A549 (cell line): ENCODE data around the gene EDN3. TPM values are rescaled to one million over a fixed set of nuclear protein-coding genes. Genes with fewer than 3 reads are reported as not detected.

ENCODE experiments used
- ATAC-seq, 2 experiments: fragments of 200-7000 bp in 1 of 2; fragments of >200 bp in 1 of 2; cut with Nextera tagmentation in 1 of 2; cut with Tn5 transposase in 1 of 2; 3 replicates each; pipeline versions ENCODE4 v1.8.0 to v1.9.1; 2018 to 2020; ENCODE audit warnings: mild to moderate bottlenecking in 1 of 2, moderate library complexity in 1 of 2
- CTCF ChIA-PET: fragments of 300-600 bp; sonication (Branson Sonifier 250); formaldehyde crosslinking; extraction: SDS; loops from one replicate; lab custom pipeline; 2021; ENCODE audit warnings: antibody characterized with exemption, inconsistent platforms; lab: Yijun Ruan, JAX
- POLR2A ChIA-PET: fragments of 350-600 bp; formaldehyde crosslinking; extraction: SDS; loops from one replicate; lab custom pipeline; 2021; ENCODE audit warnings: antibody characterized with exemption, inconsistent platforms; lab: Yijun Ruan, JAX
- DNase-seq, 2 experiments: peaks; one replicate each; pipeline versions ENCODE4 v3.0.0 to v3.0.0-alpha.2; 2011 to 2016; ENCODE audit warnings: low read depth in 1 of 2, low spot score in 1 of 2
- FAIRE-seq: peaks from 2 replicates; lab custom pipeline; 2011; peaks lifted over from hg19 to GRCh38; lab: Jason Lieb, UNC
- H3K27ac ChIP-seq, 2 experiments: fragments of >200 bp; sonication (Bioruptor Twin); formaldehyde crosslinking; 3 replicates each; pipeline ENCODE4 v1.5.1; 2016 to 2017
- H3K4me1 ChIP-seq: fragments of >200 bp; sonication (Bioruptor Twin); formaldehyde crosslinking; 3 replicates; pipeline ENCODE4 v1.6.1; 2016
- H3K4me2 ChIP-seq: fragments of >200 bp; sonication (Bioruptor Twin); formaldehyde crosslinking; 3 replicates; pipeline ENCODE4 v1.6.1; 2016
- H3K4me3 ChIP-seq: fragments of >200 bp; sonication (Bioruptor Twin); formaldehyde crosslinking; 3 replicates; pipeline ENCODE4 v1.5.1; 2016
- H3K9me3 ChIP-seq: fragments of >200 bp; sonication (Bioruptor Twin); formaldehyde crosslinking; 3 replicates; pipeline ENCODE4 v1.6.1; 2016
- BCL3 ChIP-seq: fragments of >200 bp; sonication (Bioruptor Twin); formaldehyde crosslinking; IDR thresholded peaks from 3 replicates; pipeline ENCODE4 v1.6.1; 2016
- CBX8 ChIP-seq: fragments of 200-600 bp; sonication (generic); IDR thresholded peaks from 2 replicates; pipeline ENCODE4 v1.6.1; 2016
- CEBPB ChIP-seq, 2 experiments: fragments of >200 bp in 1 of 2; sonication (Bioruptor Twin) in 1 of 2; formaldehyde crosslinking in 1 of 2; IDR thresholded peaks; 2 replicates each; pipeline ENCODE4 v1.6.1; 2012 to 2016
- CTCF ChIP-seq: fragments of >200 bp; sonication (Bioruptor Twin); formaldehyde crosslinking; IDR thresholded peaks from 3 replicates; pipeline ENCODE4 v1.5.1; 2016
- EHF ChIP-seq: fragments of 250-450 bp; sonication (Bioruptor Pico); IDR thresholded peaks from 2 replicates; pipeline ENCODE4 v1.5.0; 2020; ENCODE audit warnings: mild to moderate bottlenecking
- EHMT2 ChIP-seq: fragments of 200-600 bp; sonication (generic); IDR thresholded peaks from 2 replicates; pipeline ENCODE4 v1.6.1; 2016; ENCODE audit warnings: antibody characterized with exemption, low read depth, mild to moderate bottlenecking, moderate library complexity
- FOSB ChIP-seq: fragments of 250-450 bp; sonication (Bioruptor Pico); IDR thresholded peaks from 2 replicates; pipeline ENCODE4 v1.5.0; 2020; ENCODE audit warnings: mild to moderate bottlenecking, moderate library complexity
- FOSL2 ChIP-seq, 2 experiments: fragments of 450-650 bp in 1 of 2; fragments of >200 bp in 1 of 2; sonication (Bioruptor Twin) in 1 of 2; formaldehyde crosslinking; IDR thresholded peaks; 2 replicates each; pipeline versions ENCODE4 v1.5.0 to v1.6.1; 2016 to 2020; ENCODE audit warnings: mild to moderate bottlenecking in 1 of 2, moderate library complexity in 1 of 2
- GATA3 ChIP-seq: IDR thresholded peaks from 2 replicates; pipeline ENCODE4 v1.6.1; 2012; ENCODE audit warnings: borderline replicate concordance
- HOXA7 ChIP-seq: fragments of 250-450 bp; sonication (Bioruptor Pico); IDR thresholded peaks from 2 replicates; pipeline ENCODE4 v1.5.0; 2020; ENCODE audit warnings: mild to moderate bottlenecking, moderate library complexity
- KDM1A ChIP-seq: fragments of 200-600 bp; sonication (generic); IDR thresholded peaks from 2 replicates; pipeline ENCODE4 v1.6.1; 2016; ENCODE audit warnings: low read depth, mild to moderate bottlenecking
- MAFK ChIP-seq: fragments of 450-650 bp; IDR thresholded peaks from 2 replicates; pipeline ENCODE4 v1.6.1; 2014; ENCODE audit not compliant: partially characterized antibody
- NFE2L2 ChIP-seq: fragments of 150-350 bp; conservative IDR thresholded peaks from 2 replicates; pipeline ENCODE4 v1.6.1; 2014; ENCODE audit warnings: low read length
- NPAS2 ChIP-seq: fragments of 250-450 bp; sonication (Bioruptor Pico); IDR thresholded peaks from 2 replicates; pipeline ENCODE4 v1.8.0; 2022; ENCODE audit warnings: mild to moderate bottlenecking, moderate library complexity, borderline replicate concordance
- PBX3 ChIP-seq: IDR thresholded peaks from 2 replicates; pipeline ENCODE4 v1.6.1; 2012
- POLR2A ChIP-seq: IDR thresholded peaks from 2 replicates; pipeline ENCODE4 v1.6.1; 2012; ENCODE audit warnings: mild to moderate bottlenecking, low read length
- RARB ChIP-seq: fragments of 250-450 bp; sonication (Bioruptor Pico); IDR thresholded peaks from 2 replicates; pipeline ENCODE4 v1.8.0; 2021; ENCODE audit warnings: mild to moderate bottlenecking, moderate library complexity
- RCOR1 ChIP-seq: fragments of 150-350 bp; IDR thresholded peaks from 2 replicates; pipeline ENCODE4 v1.6.1; 2014; ENCODE audit warnings: antibody characterized with exemption, low read length, low read depth
- REST ChIP-seq: fragments of 200-600 bp; sonication (generic); IDR thresholded peaks from 2 replicates; pipeline ENCODE4 v1.6.1; 2016; ENCODE audit warnings: antibody characterized with exemption, mild to moderate bottlenecking, moderate library complexity
- RNF2 ChIP-seq: fragments of 200-600 bp; sonication (generic); IDR thresholded peaks from 2 replicates; pipeline ENCODE4 v1.6.1; 2016; ENCODE audit warnings: low read depth, mild to moderate bottlenecking, antibody characterized with exemption, moderate library complexity, borderline replicate concordance
- USF2 ChIP-seq: fragments of 450-650 bp; IDR thresholded peaks from 2 replicates; pipeline ENCODE4 v1.6.1; 2014; ENCODE audit warnings: antibody characterized with exemption
- WGBS: methylation state at CpG from one replicate; pipeline ENCODE4 v1.1.6; 2017; ENCODE audit errors: missing lambda C conversion rate; 5-methylcytosine and 5-hydroxymethylcytosine counted together
- polyA plus RNA-seq, 4 experiments: library from polyadenylated mRNA; depleted of rRNA in 3 of 4; stranded (reverse); fragments of >200 nt; fragmentation: RNase III in 1 of 4; extraction: RNeasy Plus Mini Kit Qiagen cat#74134 plus additional on column Dnase treatment in 1 of 4; gene quantifications; 2 replicates in 3 of 4; 3 replicates in 1 of 4; pipeline ENCODE4 v1.2.3, GENCODE V29; 2011 to 2017

EDN3 gene
- polyA plus RNA-seq, 2 of the 4 experiments (the other 2 are of a cell fraction), result 0.13 to 0.54 TPM

DNA sequence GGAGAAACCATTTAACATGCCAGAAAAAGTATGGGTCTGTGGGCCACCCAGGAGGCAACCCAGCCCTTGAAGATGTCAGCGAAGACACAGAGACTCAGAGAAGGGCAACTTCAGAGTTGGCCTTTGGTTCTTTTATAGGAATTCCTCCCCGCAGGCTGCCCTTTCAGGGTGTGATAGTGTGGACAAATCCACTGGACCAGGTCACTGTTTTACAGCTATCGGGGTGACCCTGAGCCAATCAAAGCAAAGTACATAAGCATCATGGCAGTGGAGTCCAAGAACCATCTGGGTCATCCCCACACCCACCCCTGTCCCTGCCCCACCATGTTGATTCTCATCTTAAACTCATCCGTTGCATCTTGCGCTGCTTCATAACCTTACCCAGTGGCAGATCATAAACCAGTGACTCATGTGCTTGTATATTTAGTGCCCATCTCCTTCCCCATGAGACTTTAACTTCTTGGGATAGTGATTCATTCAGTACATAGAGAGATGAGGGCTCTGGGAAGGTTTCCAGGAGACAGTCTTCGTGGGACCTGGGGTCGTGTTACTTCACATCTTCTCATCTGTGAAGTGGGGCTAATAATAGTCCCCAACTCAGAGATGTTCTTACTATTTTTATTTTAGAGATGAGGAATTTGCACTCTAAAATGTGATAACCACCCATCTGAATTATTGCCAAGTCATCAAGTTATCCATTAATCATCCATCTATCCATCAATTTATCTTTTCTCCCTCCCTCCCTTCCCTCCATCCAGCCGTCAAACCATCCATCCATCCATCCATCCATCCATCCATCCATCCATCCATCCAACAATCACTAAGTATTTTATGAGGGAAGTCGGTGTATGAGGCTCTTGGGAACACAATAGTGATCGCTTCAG, 51.0 kb downstream of the EDN3 start (continued):
- TF ChIP-seq NFE2L2 (no peak), KDM1A (0 out of 2 replicates have a peak, but pooled peaks have one; percentile 14), GATA3 (peak; percentile 82), REST (no peak), CBX8 (no peak), RCOR1 (no peak), CTCF (no peak), POLR2A (no peak), USF2 (no peak)

- peak overlapping the region; percentile 92 for H3K4me2 ChIP-seq
- H3K9me3 ChIP-seq, result peaks cover 3% of the 10 kb centered on the region; the same call in 1 of the 3 replicates
- ChIA-PET CTCF (interaction anchor here (1.1 to 1.3 kb wide), 2 partner anchors 52 to 103 kb away, joined by 3 read pairs; no protein-coding TSS in a partner anchor), POLR2A (no interaction called here)
- no peak for FAIRE-seq
- WGBS, result 94% methylated on average over 4 of the region's 4 CpGs
- DNase-seq, result no peak
- TF ChIP-seq PBX3, result no peak
- TF ChIP-seq FOSL2 (IDR thresholded peaks at IDR 0.05), result no peak
- no peak for TF ChIP-seq FOSL2 (CRISPR knock-in tag; IDR thresholded peaks at IDR 0.05)
- TF ChIP-seq EHMT2, result no peak
- no peak for TF ChIP-seq REST
- no peak for TF ChIP-seq CEBPB (IDR thresholded peaks at IDR 0.05)
- TF ChIP-seq EHF (CRISPR knock-in tag), result no peak
- TF ChIP-seq FOSB (CRISPR knock-in tag), result no peak
- TF ChIP-seq MAFK, result no peak
- TF ChIP-seq BCL3, result no peak
- no peak for TF ChIP-seq CBX8
- TF ChIP-seq RNF2, result no peak
- no peak for TF ChIP-seq NPAS2 (CRISPR knock-in tag)
- TF ChIP-seq RARB (CRISPR knock-in tag), result no peak
- TF ChIP-seq HOXA7 (CRISPR knock-in tag), result no peak
- ATAC-seq, result no peak
- no peak overlapping the region for H3K4me3 ChIP-seq
- peak overlapping the region; percentile 87 to 94 for H3K27ac ChIP-seq
- H3K4me1 ChIP-seq, result peaks cover 34% of the 10 kb centered on the region
Observed at GRCh38 chr20:59352541-59352940, 52.1 kb downstream of the EDN3 start.
